CD4-positive, alpha-beta T cell treated with Interleukin-2 at 100 ng/mL for 4 hours (primary cell): Measurements from ENCODE around the gene DOCK11.
A peak's percentile ranks its signal among the peaks of the same experiment; 100 is the strongest.

ENCODE experiments used
- DNase-seq: peaks from one replicate; pipeline ENCODE4 v3.0.0-alpha.2; 2020; ENCODE audit warnings: low spot score

DOCK11 gene

DNA sequence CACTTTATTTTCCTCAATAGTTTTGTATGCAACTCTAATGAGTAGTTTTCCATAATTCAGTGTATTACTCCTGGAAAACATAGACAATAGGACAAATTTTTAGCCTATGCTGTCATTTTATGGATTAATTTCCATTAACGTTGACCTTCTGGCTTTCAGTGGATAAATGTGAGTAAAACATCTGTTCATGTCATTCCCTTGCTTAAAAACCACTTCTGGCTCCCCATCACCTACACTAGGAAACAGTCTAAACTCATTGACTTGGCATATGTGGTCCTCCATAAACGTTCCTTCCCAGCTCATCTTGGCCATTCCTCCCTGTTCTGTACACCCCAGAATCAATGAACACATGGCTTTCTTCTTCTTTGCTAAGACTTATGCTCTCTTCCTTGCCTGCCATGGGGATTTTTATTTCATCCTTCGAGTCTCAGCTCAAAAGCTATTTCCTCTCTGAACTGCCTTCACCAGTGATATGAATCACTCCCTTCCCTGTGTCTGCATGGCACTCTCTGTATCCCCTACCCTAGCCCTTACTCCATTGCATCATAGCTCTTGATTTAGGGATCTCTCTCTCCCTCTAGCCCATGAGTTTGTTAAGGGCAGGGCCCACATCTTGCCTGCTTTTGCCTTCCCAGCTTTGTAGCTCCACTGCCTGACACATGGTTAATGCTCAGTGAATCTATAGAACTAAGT is 34.8 kb downstream of the DOCK11 start:
- peak; percentile 15 for DNase-seq

DNA sequence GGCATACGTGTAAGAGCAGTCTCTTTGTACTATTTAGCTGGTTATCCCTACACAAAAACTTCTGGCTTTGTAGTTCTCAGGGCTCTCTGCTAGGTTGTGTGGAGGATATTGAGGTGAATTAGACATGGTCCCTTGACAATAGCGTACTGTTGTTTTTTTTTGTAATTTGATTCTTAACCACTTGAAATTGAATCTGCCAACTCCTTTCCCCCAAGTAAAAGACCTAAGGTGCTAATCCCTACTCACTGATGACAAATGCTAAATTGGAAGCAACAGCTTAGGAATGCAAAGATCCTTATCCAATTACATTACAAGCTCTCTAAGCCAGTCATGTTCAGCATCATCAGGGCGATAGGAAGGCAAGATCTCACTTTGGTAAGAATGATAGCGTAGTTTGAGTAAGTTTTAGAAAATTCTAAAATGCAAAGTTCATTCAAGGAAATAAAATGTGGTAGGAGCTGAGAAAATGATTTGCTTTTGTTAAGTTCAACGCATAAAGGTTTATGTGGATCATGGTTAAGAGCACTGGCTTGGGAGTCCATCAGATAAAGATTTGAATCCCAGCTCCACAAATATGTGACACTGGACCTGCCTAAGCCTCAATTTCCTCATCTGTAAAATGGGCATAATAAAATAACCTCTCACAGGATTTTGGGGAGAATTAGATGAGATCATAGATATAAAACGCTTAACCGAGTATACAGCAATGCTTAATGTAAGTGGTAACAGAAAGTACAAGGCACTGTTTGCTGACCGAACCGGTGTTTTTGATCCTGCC is 39.3 kb downstream of the DOCK11 start:
- no peak for DNase-seq

DNA sequence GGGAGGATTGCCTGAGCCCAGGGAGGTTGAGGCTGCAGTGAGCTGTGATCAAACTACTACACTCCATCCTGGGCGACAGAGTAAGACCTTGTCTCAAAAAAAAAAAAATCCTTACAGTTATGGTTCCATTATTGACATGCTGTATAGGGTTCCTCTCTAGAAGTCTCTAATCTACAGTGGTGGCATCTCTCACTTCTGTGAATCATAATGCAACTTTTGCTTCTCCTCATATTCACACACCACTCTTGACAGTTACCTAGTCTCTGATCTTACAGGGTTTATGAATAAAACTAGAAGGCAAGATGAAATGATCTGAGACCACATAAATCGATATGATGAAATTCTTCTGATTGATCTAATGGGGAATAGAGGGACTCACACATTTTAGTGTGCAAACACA is 40.6 kb downstream of the DOCK11 start:
- no peak for DNase-seq

DNA sequence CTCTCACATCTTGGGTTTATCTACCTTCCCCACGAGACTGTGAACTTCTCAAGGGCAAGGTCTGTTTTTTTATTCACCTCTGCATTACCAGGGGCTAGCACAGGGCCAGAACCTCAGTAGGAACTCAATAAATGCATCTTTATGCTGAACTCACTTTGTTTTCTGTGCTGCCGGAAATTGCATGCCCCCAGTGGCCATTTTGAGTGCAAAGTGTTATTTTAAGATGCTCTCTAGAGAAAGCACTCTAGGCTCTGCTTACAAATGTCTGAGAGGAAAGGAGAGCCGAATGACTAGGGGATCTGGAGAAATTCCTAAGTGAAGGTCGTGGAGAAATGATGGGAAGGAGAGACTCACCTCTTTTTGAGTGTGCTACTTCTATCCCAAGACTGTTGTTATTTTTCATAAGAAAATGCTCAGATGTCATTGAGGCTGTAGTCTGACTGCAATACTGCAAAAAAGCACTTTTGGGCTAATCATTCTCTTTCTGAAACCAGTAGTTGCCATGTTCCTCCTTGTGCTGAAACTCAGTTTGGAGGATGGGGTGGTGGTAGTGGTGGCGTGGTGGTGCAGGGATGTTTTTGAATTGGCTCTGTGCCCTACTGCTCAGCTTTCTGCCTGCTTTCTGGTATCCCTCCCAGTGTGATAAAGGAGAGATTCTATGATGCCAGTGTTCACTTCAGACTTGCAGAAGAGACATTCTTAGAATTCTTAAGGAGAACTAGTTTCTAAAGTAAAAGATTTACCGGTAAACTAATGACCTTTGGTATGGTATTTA is 41.3 kb downstream of the DOCK11 start:
- peak; percentile 51 for DNase-seq

DNA sequence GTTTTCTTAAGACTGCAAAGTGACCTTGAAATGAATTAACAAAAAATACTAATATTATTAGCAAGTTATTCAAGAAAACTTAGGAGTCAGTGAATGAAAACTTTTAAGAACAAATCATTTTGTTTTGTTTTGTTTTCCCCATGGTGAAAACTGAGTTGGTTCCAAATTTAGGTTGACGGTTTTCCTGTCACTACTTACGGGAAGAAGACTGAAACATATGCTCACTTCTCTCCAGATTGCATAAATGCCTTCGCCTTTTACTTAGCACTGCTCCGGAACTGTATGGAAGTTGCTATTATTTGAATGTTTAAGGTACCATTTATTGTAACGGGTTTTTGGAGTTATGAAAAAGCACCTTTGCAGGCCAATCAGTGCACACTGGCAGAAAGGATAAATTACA is 42.8 kb downstream of the DOCK11 start:
- DNase-seq: no peak

DNA sequence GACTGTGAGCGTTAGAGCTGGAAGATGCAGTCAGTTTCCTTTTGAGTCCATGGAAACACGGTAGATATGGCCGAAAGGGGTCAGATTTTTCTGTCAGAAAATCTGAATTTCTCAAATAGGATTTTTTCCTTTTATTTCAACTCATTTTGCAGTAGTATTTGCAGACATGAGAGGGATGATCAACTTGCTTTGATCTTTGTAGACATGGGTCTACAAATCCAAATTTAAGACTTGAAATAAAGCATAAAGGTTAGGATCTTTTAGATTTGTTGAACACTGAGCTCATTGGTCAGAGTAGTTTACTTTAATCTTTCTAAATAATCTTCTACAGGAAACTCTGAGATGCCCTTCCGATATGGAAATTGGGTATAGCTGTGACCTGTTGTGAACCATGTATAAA is 44.7 kb downstream of the DOCK11 start:
- no peak for DNase-seq

DNA sequence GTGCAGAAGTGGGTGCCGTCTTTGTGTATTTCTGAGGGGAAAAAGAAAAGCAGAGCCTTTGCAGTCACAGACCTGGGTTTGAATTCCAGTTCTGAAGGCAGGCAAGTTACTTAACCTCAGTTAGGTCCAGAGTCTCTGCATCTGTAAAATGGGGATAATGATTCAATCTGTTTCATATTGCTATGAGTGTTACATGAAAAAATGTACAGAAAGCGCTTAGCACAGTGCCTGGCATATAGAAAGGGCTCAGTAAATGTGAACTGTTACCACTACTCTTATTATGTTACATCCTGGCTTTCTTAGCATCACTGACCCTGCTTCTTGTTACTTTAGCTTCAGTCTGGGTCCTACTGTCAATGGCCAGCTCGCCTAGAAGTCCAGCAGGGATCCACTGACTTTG is 45.9 kb downstream of the DOCK11 start:
- no peak for DNase-seq

DNA sequence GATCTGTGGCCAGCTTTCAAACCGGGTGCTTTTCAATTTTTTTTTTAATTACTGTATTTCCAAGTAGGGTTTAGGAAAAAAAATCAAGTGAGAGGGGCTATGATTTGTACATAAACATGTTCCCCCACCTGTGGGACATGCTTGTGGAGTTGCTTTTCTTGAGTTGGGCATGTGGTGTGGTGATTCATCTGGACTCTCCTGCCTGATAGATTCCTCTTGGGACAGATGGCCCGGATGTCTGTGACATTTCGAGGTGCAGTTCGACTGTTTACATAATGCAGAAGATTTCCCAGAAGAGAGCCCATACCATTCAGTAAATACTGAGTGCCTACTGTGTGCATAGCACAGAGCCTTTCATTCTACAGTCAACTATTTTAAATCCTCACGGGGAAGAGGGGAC is 49.9 kb downstream of the DOCK11 start:
- no peak for DNase-seq

DNA sequence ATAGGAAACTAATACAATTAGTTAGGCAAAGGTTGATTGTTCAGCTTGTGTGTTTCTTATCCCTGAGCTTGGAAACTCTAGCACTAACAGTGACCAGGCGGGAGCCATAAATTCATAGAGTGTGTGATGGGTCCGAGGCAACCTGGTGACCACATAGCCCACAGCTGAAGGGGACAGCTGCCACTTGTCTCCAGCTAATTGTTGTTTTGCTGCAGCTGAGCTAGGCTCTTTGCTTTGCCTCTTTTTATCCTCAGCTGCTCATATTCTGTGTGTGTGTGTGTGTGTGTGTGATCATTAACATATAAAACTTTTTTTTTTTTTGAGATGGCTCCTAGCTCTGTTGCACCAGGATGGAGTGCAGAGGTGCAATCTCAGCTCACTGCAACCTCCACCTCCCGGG is 53.2 kb downstream of the DOCK11 start:
- no peak for DNase-seq

DNA sequence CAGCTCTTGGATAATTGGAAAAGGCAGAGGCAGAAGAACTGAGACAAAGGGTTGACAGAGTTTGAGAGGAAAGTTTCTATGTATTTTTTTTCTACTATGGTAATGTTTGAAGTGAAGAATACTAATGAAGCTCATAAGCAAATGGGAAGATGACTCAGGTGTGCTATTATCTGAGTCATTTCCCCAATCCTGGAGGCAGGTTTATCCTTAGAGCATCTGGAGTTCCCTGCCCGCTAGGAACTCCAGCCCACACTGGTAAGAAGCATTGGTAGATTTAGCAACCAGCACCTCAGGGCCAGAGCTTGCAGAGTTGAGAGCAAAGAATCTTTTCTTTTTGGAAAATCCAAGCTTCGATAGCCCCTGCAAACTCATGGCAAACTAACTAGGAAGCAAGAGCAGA is 55.2 kb downstream of the DOCK11 start:
- DNase-seq: no peak

DNA sequence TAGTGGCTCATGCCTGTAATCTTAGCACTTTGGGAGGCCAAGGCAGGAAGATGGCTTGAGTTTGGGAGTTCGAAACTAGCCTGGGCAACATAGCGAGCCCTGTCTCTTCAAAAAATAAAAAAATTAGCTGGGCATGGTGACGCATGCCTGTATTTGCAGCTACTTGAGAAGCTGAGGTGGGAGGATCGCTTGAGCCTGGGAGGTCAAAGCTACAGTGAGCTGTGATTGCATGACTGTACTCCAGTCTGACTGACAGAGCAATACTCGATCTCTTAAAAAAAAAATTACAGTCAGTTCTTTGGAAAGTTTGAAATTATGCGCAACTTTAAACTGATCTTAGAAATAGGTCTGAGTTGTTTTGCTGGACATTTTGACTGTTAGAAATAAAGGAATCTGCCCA is 55.8 kb downstream of the DOCK11 start:
- no peak for DNase-seq

DNA sequence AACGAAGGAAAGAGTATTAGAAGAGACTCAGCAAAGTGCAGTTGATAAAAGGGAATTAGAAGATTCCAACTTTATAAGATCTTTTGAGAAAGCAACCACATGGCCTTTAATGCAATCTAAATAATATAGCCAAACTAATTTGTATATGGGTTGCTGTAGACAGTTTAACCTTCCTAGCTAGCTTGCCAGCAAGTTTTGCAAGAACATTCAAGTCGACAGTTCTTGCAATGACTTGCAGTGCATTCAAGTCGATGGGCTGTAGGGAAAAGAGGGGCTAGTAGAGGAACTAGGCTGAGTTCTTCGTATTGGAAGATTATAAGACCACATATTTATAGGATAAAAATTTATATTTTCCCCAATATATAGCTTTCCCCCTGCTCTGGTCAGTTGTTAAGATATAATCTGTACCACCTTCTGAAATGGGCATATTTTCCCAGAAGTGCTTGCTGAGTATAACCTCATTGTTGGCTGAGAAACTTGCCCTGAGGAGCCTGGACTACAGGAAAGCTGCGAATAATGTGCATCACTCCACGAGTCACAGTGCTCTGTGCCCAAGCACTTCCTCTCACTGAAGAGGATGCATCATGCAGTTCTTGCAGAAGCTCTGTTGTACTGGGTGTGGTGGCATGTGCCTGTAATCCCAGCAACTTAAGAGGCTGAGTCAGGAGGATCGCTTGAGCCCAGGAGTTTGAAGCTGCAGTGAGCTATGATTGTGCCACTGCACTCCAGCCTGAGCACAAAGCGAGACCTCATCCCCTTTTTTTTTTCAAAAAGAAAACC is 56.7 kb downstream of the DOCK11 start:
- no peak for DNase-seq

DNA sequence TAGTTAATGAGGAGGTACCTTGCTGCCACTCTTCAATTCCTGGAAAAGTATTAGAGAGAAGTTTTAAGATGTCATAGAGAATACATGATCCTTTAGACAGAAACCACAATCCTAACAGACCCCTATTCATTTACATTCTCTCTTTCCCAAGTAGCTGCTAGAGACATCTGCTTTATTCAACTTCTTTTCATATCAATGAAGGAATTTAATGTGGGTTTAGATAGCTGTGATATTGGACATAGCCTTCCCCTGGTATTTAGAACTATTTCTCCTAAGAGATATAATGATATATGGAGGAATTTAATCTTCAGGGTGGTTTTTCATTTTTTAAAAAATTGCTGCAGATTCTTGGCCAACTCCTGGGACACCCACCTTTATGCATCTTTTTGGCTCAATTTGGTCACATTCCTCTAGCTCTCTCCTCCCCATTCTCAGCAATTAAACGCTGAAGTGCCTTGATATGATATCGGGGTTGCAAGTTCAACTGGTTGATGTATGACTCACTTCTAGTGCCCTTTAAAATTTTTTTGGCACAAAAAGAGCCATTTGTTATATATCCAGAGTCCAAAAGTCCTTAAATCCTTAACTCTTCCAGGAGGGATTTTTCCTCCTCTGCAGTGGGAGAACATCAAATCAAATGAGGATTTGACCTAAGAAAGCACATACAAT is 57.6 kb downstream of the DOCK11 start:
- DNase-seq: no peak

DNA sequence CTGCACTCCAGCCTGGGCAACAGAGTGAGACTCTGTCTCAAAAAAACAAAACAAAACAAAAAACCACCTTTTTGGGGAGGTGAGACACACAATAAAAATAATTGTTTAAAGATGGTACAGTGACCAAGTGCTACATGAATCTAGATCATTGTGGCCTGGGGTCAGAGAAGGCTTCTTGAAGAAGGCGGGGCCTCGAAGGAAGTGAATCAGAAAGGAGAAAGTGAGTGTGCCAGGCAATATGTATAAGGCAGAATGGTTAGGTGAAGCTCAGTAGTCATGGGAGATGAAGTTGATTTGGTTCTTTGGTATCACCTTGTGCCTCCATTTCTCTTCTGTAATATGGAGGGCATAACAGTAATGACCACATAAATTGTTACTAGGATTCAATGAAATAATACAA is 58.9 kb downstream of the DOCK11 start:
- DNase-seq: no peak

DNA sequence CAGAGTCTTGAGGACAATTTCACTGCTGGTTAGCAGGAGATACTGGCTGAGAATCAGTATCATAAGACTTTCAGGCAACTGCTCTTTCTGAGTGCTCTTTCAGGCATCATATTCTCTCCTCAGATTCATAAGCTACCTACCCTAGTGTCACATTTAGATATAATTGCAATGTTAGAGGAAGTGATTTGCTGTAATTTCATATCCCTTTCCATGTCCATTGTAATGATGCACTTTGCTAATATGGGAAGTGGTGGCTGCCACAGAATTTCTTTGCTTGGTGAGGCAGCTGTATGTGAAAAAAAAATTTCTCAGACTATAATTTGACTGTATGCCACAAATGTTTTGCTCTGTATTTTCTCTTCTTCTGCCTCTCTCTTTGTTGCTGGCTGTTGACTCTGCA is 63.3 kb downstream of the DOCK11 start:
- no peak for DNase-seq

DNA sequence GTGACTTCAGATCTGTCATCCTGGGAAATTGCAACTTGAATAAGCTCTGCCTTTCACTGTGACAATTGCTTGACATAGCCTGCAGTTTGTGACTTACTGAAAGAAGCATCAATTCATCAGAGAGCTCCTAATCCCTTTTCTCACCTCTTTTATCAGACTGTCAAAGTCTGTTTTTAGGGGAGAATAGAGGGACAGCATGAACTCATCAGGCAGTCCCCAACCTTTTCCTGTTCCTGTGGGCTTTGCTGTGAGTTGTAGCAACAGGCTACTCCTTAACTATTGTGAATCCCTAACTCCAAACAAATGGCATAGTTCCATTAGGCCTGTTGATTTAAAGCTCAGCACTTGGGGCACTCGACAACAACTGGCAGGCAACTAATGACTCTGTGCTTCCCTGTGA is 64.9 kb downstream of the DOCK11 start:
- no peak for DNase-seq

DNA sequence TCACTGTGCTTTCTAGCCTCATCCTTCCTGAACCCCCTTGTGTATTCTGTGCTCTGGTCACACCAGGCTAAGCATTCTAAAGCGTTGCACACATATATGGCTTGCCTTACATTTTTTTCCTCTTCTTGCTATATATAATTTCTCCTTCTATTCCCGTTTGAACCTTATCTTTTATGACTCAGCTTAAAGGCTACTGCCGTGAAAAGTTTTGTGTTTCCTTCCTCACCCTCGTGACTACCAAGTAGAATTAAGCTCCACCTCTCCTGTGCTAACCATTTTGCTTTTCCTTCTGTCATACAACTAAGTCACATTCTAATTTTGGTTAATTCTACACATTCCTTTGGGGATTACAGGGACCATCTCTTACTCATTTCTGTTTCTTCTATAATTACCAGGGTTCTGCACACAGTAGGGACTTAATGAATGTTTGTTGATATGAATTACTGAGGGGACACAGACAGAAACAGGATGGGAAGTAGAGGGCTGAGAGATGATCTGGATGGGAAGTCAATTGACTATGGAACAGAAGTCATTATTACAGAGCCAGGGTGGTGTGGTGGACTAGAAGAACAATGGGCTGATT is 67.1 kb downstream of the DOCK11 start:
- DNase-seq: no peak

DNA sequence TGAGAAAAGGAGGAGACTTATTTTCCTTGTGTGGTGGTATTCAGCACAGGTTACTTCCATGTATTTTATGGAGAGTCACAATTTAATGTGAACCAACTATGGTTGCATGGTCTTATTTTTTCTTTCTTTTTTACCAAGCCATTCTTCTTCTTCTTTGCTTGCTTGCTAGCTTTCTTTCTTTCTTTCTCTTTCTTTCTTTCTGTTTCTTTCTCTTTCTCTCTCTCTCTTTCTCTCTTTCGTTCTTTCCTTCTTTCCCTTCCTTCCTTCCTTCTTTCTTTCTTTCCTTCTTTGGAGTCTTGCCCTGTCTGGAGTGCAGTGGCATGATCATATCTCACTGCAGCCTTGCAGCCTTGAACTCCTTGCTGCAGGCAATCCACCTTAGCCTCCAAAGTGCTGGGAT is 68.9 kb downstream of the DOCK11 start:
- DNase-seq: no peak

DNA sequence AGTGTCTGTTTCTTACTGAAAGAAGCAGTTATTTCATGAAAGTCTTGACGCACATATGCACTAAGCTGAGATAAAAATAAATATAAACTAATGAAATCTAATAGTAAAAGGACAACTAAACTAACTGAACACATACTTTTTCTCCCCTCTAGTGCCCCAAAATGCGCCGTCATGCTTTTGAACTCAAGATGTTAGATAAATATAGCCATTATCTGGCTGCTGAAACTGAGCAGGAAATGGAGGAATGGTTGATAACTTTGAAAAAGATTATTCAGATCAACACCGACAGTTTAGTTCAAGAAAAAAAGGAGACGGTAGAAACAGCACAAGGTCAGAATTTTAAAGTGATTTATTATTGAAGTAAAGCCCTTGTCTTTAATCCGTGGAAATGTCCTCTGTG is 70.2 kb downstream of the DOCK11 start:
- DNase-seq: no peak

DNA sequence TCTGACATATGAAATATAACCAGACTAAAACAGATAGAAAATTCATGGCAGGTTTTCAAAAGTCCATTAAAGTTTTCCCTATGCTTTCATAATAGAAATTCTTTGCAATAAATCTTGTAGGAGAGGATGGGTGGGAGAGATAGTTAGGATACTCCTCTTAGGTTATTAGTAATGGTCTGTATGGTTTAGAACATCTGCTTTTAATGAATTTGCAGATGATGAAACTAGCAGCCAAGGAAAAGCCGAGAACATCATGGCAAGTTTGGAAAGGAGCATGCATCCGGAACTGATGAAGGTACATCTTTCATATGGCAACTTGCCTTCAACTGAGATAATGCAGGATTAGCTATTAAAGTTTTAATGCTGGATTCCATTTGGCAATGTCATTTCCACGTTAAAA is 70.7 kb downstream of the DOCK11 start:
- no peak for DNase-seq

DNA sequence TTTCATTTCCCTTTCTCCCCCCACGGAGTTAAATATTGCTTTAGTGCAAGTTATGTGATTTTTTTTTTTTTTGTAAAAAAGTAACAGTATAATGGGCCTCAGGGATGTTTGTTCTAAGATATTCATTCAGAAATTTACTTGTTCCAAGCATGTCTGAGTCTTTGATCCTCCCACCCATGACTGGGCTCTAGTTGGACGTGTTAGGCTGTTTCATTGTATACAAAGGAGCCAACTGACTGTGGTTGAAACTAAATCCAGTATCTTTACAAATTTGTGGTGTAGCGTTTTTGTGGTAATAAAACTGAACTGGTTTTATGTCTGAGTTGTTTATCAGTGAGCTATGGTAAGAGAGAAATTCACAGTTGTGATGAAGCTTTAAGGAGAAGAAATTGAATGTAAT is 74.1 kb downstream of the DOCK11 start:
- DNase-seq: no peak
